Mucosa of descending colon (tissue), 3 donors: ENCODE results near the gene ACSM4. TPM values are rescaled to one million over a fixed set of nuclear protein-coding genes. Genes with fewer than 3 reads are reported as not detected.

Source experiments
- ATAC-seq: fragments of 200-7000 bp; cut with Tn5 transposase; one replicate; pipeline ENCODE4 v1.9.1; 2020; ENCODE audit warnings: mild to moderate bottlenecking, moderate library complexity
- DNase-seq, 3 donors: peaks; one replicate each; pipeline ENCODE4 v3.0.0-alpha.2; 2020
- H3K36me3 ChIP-seq: fragments of 200-600 bp; one replicate; pipeline ENCODE4 v1.8.0; 2021; ENCODE audit warnings: low read depth, mild to moderate bottlenecking
- H3K4me1 ChIP-seq: fragments of 200-600 bp; one replicate; pipeline ENCODE4 v1.8.0; 2021; ENCODE audit warnings: low read depth, mild to moderate bottlenecking
- H3K4me3 ChIP-seq: fragments of 200-600 bp; one replicate; pipeline ENCODE4 v1.8.0; 2021; ENCODE audit warnings: mild to moderate bottlenecking
- H3K9me3 ChIP-seq: fragments of 200-600 bp; one replicate; pipeline ENCODE4 v1.8.0; 2021; ENCODE audit warnings: mild to moderate bottlenecking
- intact Hi-C, 2 donors: fragments of 100-400 bp; cut with DNase I in 1 of 2; cut with micrococcal nuclease in 1 of 2; formaldehyde crosslinking; loops; one replicate each; pipeline versions ENCODE4 v1.11.0 to v1.11.1; 2022; cut with DNase I, micrococcal nuclease
- long read RNA-seq, 2 donors: library from polyadenylated mRNA; unstranded; transcript quantifications; one replicate each; pipeline ENCODE4 v2.0.0, GENCODE V29; 2019 to 2021
- total RNA-seq, 3 donors: library from RNA; stranded (reverse); fragmentation: NEBNext Ultra II Directional in 2 of 3; extraction: Animal tissue kit (Norgen Biotek cat#: 25700) in 2 of 3; gene quantifications; one replicate each; pipeline versions ENCODE4 v1.2.1 to v1.2.4, GENCODE V29; 2021 to 2023
- TF ChIP-seq, protein P1 (sequence below): fragments of 200-600 bp; IDR thresholded peaks from one replicate; pipeline ENCODE4 v1.8.0; 2022; ENCODE audit warnings: antibody characterized with exemption, mild to moderate bottlenecking
- donor health status: DM: no; HTN: no; CAD: no; lungs with moderate emphysema.
- donor health status: DM: no; HTN: no; CAD: no.
- donor health status: DM: no; HTN: yes; CAD: no.

Gene ACSM4, protein sequence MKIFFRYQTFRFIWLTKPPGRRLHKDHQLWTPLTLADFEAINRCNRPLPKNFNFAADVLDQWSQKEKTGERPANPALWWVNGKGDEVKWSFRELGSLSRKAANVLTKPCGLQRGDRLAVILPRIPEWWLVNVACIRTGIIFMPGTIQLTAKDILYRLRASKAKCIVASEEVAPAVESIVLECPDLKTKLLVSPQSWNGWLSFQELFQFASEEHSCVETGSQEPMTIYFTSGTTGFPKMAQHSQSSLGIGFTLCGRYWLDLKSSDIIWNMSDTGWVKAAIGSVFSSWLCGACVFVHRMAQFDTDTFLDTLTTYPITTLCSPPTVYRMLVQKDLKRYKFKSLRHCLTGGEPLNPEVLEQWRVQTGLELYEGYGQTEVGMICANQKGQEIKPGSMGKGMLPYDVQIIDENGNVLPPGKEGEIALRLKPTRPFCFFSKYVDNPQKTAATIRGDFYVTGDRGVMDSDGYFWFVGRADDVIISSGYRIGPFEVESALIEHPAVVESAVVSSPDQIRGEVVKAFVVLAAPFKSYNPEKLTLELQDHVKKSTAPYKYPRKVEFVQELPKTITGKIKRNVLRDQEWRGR
- not detected for total RNA-seq
- long read RNA-seq, donor 1, result 0 reads
- long read RNA-seq, donor 2, result 0 reads

DNA sequence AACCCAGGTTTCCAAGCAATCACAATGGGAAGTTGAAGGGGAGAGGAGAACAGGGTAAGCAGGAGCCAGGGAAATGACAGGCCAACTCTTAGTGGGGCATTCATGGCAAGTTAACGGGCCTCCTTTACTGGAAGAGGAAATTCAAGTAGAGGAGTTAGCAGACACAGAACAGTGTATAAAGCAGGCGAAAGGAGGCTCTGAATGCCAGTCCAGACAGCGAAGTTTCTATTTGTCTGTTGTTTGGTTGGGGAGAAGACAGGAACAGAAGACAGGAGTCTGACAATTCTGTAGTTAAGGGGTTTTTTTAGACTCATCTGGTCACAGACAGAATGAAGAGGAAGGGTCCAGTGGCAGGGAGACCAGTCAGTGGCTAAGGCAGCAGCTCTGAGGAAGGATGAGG lies at the start of gene ACSM4:
Gene ACSM4 (plus strand): TSS at position 301 of the 400 bp plus-strand sequence. CDS start 260 bp downstream, outside the sequence.
- intact Hi-C loops, result no loop called here
- Histone ChIP-seq H3K9me3 (no peaks in the 10 kb centered on the region), H3K4me3 (no peak within 1 kb of the TSS), H3K4me1 (no peaks in the 10 kb centered on the region), H3K36me3 (no peaks in the 10 kb centered on the region)
- DNase-seq (no peak), ATAC-seq (no peak)
- TF ChIP-seq, protein P1, sequence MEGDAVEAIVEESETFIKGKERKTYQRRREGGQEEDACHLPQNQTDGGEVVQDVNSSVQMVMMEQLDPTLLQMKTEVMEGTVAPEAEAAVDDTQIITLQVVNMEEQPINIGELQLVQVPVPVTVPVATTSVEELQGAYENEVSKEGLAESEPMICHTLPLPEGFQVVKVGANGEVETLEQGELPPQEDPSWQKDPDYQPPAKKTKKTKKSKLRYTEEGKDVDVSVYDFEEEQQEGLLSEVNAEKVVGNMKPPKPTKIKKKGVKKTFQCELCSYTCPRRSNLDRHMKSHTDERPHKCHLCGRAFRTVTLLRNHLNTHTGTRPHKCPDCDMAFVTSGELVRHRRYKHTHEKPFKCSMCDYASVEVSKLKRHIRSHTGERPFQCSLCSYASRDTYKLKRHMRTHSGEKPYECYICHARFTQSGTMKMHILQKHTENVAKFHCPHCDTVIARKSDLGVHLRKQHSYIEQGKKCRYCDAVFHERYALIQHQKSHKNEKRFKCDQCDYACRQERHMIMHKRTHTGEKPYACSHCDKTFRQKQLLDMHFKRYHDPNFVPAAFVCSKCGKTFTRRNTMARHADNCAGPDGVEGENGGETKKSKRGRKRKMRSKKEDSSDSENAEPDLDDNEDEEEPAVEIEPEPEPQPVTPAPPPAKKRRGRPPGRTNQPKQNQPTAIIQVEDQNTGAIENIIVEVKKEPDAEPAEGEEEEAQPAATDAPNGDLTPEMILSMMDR, result no peak

DNA sequence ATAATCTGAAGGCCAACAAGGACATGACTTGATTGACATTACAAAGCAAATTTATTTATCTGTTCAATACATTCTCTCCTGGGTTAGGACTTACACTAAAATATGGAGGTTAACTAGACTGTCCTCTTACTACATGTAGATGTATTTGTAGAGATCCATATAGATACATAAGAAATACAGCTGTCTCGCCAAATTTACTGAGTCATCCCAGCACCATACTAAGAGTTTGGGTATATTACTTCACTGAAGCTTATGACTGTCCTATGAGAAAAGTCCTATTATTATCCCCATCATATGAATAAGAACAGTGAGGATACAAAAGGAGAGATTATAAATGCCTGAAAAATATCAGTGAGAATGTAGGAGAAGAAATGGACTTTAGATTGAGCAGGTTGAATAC lies 44.8 kb upstream of the ACSM4 start:
- Histone ChIP-seq H3K4me3 (no peak overlapping the region), H3K36me3 (no peaks in the 10 kb centered on the region), H3K9me3 (no peaks in the 10 kb centered on the region), H3K4me1 (no peaks in the 10 kb centered on the region)
- intact Hi-C loops, result no loop called here
- TF ChIP-seq, protein P1, result no peak
- DNase-seq (no peak), ATAC-seq (no peak)

DNA sequence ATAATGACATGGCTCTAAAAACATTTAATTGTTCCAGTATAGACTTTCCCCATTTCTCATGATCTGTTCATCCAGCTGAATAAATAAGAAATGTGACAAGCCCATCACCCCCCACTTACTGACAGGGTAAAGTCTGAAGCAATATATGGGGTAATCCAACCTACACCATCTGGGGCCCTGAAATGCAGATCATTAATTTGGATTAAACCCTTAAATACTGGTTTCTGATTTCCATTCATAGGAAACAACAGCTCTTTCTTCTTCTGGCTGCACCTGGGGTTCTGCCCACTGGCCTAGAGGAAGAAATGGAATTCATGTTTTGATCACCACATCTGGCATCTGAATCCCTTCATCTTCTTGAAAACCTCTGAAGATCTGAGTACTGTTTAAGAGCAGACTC lies 39.3 kb upstream of the ACSM4 start:
- no peak overlapping the region for H3K4me3 ChIP-seq
- no peak for ATAC-seq
- H3K9me3 ChIP-seq, result no peaks in the 10 kb centered on the region
- DNase-seq, result no peak
- H3K36me3 ChIP-seq, result no peaks in the 10 kb centered on the region
- TF ChIP-seq, protein P1, result no peak
- intact Hi-C loops, result no loop called here
- H3K4me1 ChIP-seq, result no peaks in the 10 kb centered on the region

DNA sequence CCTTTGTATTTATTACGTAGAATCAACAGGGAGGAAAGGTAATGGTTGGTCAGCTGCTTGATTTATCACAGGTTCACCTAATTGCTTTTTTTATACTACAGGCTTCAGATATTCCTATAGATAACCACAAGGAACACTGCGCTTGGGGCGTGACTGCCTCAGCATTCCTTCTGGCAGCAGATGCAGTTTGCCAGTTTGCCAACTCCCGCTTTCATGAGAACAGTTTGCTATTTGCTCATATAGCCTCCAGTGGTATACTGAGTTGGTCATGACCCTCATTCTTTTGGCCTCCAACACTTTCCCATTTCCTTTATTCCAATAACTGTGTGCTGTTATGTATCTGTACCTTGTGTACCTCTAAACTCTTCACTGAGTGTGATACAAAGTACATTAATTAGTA lies 38.6 kb upstream of the ACSM4 start:
- no peaks in the 10 kb centered on the region for H3K36me3 ChIP-seq
- no peak for ATAC-seq
- intact Hi-C loops, result no loop called here
- TF ChIP-seq, protein P1, result no peak
- H3K4me1 ChIP-seq, result no peaks in the 10 kb centered on the region
- H3K4me3 ChIP-seq, result no peak overlapping the region
- no peaks in the 10 kb centered on the region for H3K9me3 ChIP-seq
- no peak for DNase-seq

DNA sequence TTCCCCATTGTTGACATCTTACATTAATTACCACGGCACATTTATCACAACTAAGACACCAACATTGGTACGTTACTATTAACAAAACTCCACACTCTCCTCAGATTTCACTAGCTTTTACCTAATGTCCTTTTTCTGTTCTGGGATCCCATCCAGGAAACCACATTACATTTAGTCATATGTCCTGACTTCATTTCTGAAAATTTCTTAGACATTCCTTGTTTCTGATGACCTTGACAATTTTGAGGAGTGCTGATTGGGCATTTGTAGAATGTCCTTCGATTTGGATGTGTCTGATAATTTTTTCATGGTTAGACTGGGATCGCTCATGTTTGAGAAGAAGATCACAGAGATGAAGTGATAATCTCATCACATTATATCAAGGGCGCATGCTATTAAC lies 34.6 kb upstream of the ACSM4 start:
- intact Hi-C loops, result no loop called here

More for the DNA sequence above, 34.6 kb upstream of the ACSM4 start:
- no peaks in the 10 kb centered on the region for H3K36me3 ChIP-seq
- ATAC-seq (no peak), DNase-seq (no peak)
- no peak overlapping the region for H3K4me3 ChIP-seq
- TF ChIP-seq, protein P1, result no peak
- no peaks in the 10 kb centered on the region for H3K9me3 ChIP-seq
- H3K4me1 ChIP-seq, result no peaks in the 10 kb centered on the region
